HCT116 (cell line): ENCODE results near the gene RALB. TPM values are rescaled to one million over a fixed set of nuclear protein-coding genes. Genes with fewer than 3 reads are reported as not detected.
"Not testable (repeated sequence)": the region's sequence is repeated elsewhere in the genome, so short reads cannot be mapped to it uniquely, and the experiment has no call there.

Experiments used
- ATAC-seq: fragments of 200-7000 bp; cut with Tn5 transposase; 2 replicates; pipeline ENCODE4 v1.9.1; 2020; ENCODE audit warnings: mild to moderate bottlenecking, moderate library complexity
- BruUV-seq: library from RNA; stranded (reverse); fragments of 400-500 nt; replicated peaks from 2 replicates; lab custom pipeline; 2021; lab: Mats Ljungman, UMichigan
- CTCF ChIA-PET: fragments of 300-600 bp; sonication (Branson Sonifier 250); formaldehyde crosslinking; loops from one replicate; lab custom pipeline; 2021; ENCODE audit warnings: antibody characterized with exemption; lab: Charles Lee
- POLR2A ChIA-PET: fragments of 300-600, 350-600 bp; sonication (Branson Sonifier 250); formaldehyde crosslinking; loops from one replicate; lab custom pipeline; 2021; ENCODE audit warnings: antibody characterized with exemption; lab: Charles Lee
- RAD21 ChIA-PET, 2 experiments: fragments of 300-600 bp; sonication (Branson Sonifier 250); formaldehyde crosslinking; loops; one replicate each; lab custom pipeline; 2023; ENCODE audit warnings: low total read pairs in 2 of 2; ENCODE audit not compliant: uncharacterized antibody in 2 of 2, unreplicated experiment in 2 of 2, low non-redundant PET in 1 of 2; lab: Charles Lee
- DNase-seq: peaks from one replicate; pipeline ENCODE4 v3.0.0-alpha.2; 2010; ENCODE audit warnings: low read depth, low spot score
- H2AFZ ChIP-seq: fragments of 200-600 bp; shearing (Covaris generic), sonication (generic); 2 replicates; pipeline ENCODE4 v1.6.1; 2017; ENCODE audit warnings: low read depth, mixed run types, mixed read lengths, antibody characterized with exemption, low read length; ENCODE audit not compliant: poor library complexity, severe bottlenecking
- H3K27ac ChIP-seq: 2 replicates; pipeline ENCODE4 v1.5.1; 2012; ENCODE audit warnings: low read depth, low read length
- H3K27me3 ChIP-seq: fragments of 200-600 bp; sonication (generic); 2 replicates; pipeline ENCODE4 v1.6.1; 2016; ENCODE audit warnings: mixed run types, low read length, mixed read lengths; ENCODE audit not compliant: insufficient read depth
- H3K36me3 ChIP-seq, 2 experiments: fragments of 200-500 bp in 1 of 2; fragments of 200-600 bp in 1 of 2; sonication (Bioruptor generic) in 1 of 2; sonication (generic) in 1 of 2; 2 replicates each; pipeline versions ENCODE4 v1.5.1 to v1.6.1; 2014 to 2016; ENCODE audit warnings: low read length in 2 of 2, inconsistent platforms in 1 of 2, mixed read lengths in 1 of 2, mixed run types in 1 of 2; ENCODE audit not compliant: insufficient read depth in 2 of 2, control insufficient read depth in 1 of 2
- H3K4me1 ChIP-seq, 2 experiments: fragments of 200-600 bp in 1 of 2; sonication (generic) in 1 of 2; 2 replicates each; pipeline versions ENCODE4 v1.5.1 to v1.6.1; 2012 to 2017; ENCODE audit warnings: low read length in 2 of 2, inconsistent platforms in 1 of 2, mild to moderate bottlenecking in 1 of 2, mixed read lengths in 1 of 2, mixed run types in 1 of 2, moderate library complexity in 1 of 2; ENCODE audit not compliant: insufficient read depth in 2 of 2, control insufficient read depth in 1 of 2
- H3K4me2 ChIP-seq: fragments of 200-600 bp; sonication (generic); 2 replicates; pipeline ENCODE4 v1.6.1; 2017; ENCODE audit warnings: mixed run types, low read length, mixed read lengths
- H3K4me3 ChIP-seq, 2 experiments: fragments of 200-600 bp in 1 of 2; sonication (generic) in 1 of 2; replicated peaks in 1 of 2; 2 replicates each; pipeline ENCODE4 v1.5.1; 2011 to 2016; ENCODE audit warnings: low read length in 2 of 2, control low read depth in 1 of 2, low read depth in 1 of 2, mild to moderate bottlenecking in 1 of 2, mixed read lengths in 1 of 2, mixed run types in 1 of 2
- H3K79me2 ChIP-seq: fragments of 200-600 bp; sonication (generic); 2 replicates; pipeline ENCODE4 v1.6.1; 2017; ENCODE audit warnings: mild to moderate bottlenecking, mixed run types, low read length, moderate library complexity, mixed read lengths; ENCODE audit not compliant: insufficient read depth
- H3K9ac ChIP-seq: fragments of 200-600 bp; sonication (generic); 2 replicates; pipeline ENCODE4 v1.6.1; 2016; ENCODE audit warnings: low read length, mixed read lengths
- H3K9me2 ChIP-seq: fragments of 200-600 bp; sonication (generic), shearing (Covaris generic); 2 replicates; pipeline ENCODE4 v1.6.1; 2017; ENCODE audit warnings: mixed run types, mild to moderate bottlenecking, moderate library complexity; ENCODE audit not compliant: insufficient read depth
- H3K9me3 ChIP-seq, 2 experiments: fragments of 200-500 bp in 1 of 2; fragments of 200-600 bp in 1 of 2; sonication (Bioruptor generic) in 1 of 2; sonication (generic) in 1 of 2; 2 replicates each; pipeline ENCODE4 v1.6.1; 2014 to 2017; ENCODE audit warnings: low read length in 2 of 2, mixed read lengths in 2 of 2, inconsistent platforms in 1 of 2, low read depth in 1 of 2, mild to moderate bottlenecking in 1 of 2, mixed run types in 1 of 2, moderate library complexity in 1 of 2; ENCODE audit not compliant: control insufficient read depth in 1 of 2, insufficient read depth in 1 of 2
- H4K20me1 ChIP-seq: fragments of 200-600 bp; sonication (generic), shearing (Covaris generic); 2 replicates; pipeline ENCODE4 v1.6.1; 2017; ENCODE audit warnings: mixed run types, mild to moderate bottlenecking, moderate library complexity; ENCODE audit not compliant: insufficient read depth
- CEBPB ChIP-seq: IDR thresholded peaks from 2 replicates; pipeline ENCODE4 v1.6.1; 2012; ENCODE audit warnings: low read depth
- ELF1 ChIP-seq: IDR thresholded peaks from 2 replicates; pipeline ENCODE4 v1.6.1; 2012; ENCODE audit warnings: low read depth, borderline replicate concordance
- EZH2 ChIP-seq: fragments of 200-600 bp; sonication (generic); IDR thresholded peaks from 2 replicates; pipeline ENCODE4 v1.6.1; 2017; ENCODE audit warnings: antibody characterized with exemption, mixed run types
- MAX ChIP-seq: IDR thresholded peaks from 2 replicates; pipeline ENCODE4 v1.6.1; 2012
- POLR2AphosphoS5 ChIP-seq: IDR thresholded peaks from 2 replicates; pipeline ENCODE4 v1.6.1; 2011; ENCODE audit warnings: mild to moderate bottlenecking, low read depth, low read length, moderate library complexity
- SRF ChIP-seq: IDR thresholded peaks from 2 replicates; pipeline ENCODE4 v1.6.1; 2012; ENCODE audit warnings: low read depth
- intact Hi-C: fragments of 100-400 bp; cut with micrococcal nuclease; formaldehyde crosslinking; loops from 2 replicates; pipeline ENCODE4 v1.10.0; 2022
- total RNA-seq: library from RNA; stranded (reverse); gene quantifications from one replicate; pipeline ENCODE4 v1.2.1, GENCODE V29; 2021; ENCODE audit not compliant: unreplicated experiment

RALB gene
- total RNA-seq, 1 experiment from 2014 or later = 42.8 TPM

- Histone ChIP-seq H3K4me3 (no peak overlapping the region), H3K79me2 (peaks cover 74% of the 10 kb centered on the region), H3K36me3 (no peaks in the 10 kb centered on the region), H4K20me1 (no peaks in the 10 kb centered on the region), H3K9ac (no peak overlapping the region), H3K27me3 (no peaks in the 10 kb centered on the region), H3K27ac (no peak overlapping the region), H3K4me1 (peaks cover 3 to 24% of the 10 kb centered on the region in 2 experiments; a peak in 3 of 4 replicates), H3K9me3 (no peaks in the 10 kb centered on the region), H3K9me2 (no peaks in the 10 kb centered on the region), H2AFZ (no peak overlapping the region), H3K4me2 (no peak overlapping the region)
- ChIA-PET CTCF (no interaction called here), RAD21 (no interaction called here), POLR2A (no interaction called here)
- DNase-seq (no peak), ATAC-seq (no peak)
- TF ChIP-seq CEBPB = no peak
- TF ChIP-seq EZH2 = no peak
- no peak for TF ChIP-seq SRF
- no peak for TF ChIP-seq MAX
- no peak for TF ChIP-seq ELF1
- TF ChIP-seq POLR2AphosphoS5 = no peak
- intact Hi-C loops = no loop called here
- no TSS peak for BruUV-seq
Measured at GRCh38 chr2:120258196-120258595, 5.5 kb downstream of the RALB start.

GRCh38 chr2:120259939-120260338 is 7.3 kb downstream of the RALB start:
- H3K79me2 ChIP-seq = peaks cover 64% of the 10 kb centered on the region
- not testable (repeated sequence) for ATAC-seq

More at GRCh38 chr2:120259939-120260338, 7.3 kb downstream of the RALB start:
- H3K36me3 ChIP-seq, H3K9me2 ChIP-seq, H3K4me2 ChIP-seq, H3K27me3 ChIP-seq, DNase-seq, BruUV-seq, POLR2A ChIA-PET, intact Hi-C loops, H3K27ac ChIP-seq, H2AFZ ChIP-seq, H3K9me3 ChIP-seq, H3K4me3 ChIP-seq, H4K20me1 ChIP-seq, CTCF ChIA-PET, H3K9ac ChIP-seq, RAD21 ChIA-PET: not testable (repeated sequence)
- H3K4me1 ChIP-seq = peaks cover 0 to 15% of the 10 kb centered on the region in 2 experiments; a peak in 1 of 4 replicates
